Measurements from ENCODE around the gene STARD9.
"Not testable (repeated sequence)": the region's sequence is repeated elsewhere in the genome, so short reads cannot be mapped to it uniquely, and the experiment has no call there.

Gene STARD9

DNA sequence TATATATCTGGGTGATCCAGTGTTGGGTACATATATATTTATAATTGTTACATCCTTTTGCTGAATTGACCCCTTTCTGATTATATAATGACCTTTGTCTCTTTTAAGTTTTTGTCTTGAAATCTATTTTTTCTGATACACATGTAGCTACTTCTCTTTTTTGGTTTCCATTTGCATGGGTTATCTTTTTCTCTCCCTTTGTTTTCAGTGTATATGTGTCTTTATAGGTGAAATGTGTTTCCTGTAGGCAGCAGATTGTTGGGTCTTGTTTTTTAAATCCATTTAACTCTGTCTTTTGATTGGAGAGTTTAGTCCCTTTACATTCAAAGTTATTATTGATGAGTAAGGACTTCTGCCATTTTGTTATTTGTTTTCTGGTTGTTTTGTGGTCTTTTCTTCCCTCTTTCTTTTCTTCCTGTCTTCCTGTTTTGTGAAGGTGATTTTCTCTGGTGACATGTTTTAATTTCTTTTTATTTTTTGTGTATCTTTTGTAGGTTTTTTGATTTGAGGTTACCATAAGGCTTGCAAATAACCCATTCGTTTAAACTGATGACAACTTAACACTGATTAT is 56.8 kb downstream of the STARD9 start:
- DNase-seq = no peak

GRCh38 chr15:42640109-42640508 is 64.7 kb downstream of the STARD9 start:
- DNase-seq = no peak

DNA sequence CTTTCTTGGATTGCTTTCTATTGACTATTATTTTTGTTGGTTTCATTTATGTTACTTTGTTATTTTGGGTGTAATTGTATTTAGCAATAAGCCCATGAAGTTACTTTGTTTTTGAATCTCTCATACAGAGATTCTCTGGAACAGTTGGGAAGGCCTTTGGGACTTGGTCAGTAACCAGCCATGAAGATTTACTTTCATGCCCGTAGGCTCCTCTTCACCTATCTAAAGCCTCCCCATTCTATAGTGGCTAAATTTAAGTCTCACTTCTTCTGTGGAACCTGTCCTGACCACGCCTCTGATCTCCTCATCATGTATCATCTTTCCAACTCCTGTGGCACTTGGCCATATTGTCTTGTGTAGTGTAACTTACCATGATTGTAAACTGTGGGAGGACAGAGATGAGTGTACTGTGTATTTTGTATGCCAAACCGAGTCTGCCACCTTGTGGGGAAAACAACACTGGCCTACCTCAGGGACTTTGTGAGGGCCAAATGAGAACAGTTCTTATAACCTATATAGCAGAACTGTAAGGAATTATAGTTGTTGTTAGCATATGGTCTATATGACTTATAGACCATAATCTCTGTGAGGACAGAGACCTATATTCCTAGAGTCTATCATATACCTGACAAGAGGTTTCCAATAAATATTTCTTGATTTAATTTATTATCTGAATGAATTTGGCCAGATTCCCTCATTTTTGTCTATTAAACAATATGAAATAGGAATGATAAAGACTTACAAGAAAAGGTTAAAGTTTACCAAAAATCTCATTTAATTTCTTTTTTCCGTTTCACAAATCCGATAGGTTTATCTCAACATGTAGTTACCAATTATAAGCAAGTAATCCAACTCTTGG is 75.0 kb downstream of the STARD9 start:
- peak; percentile 28 for DNase-seq

GRCh38 chr15:42665827-42666226 is 90.4 kb downstream of the STARD9 start:
- DNase-seq = no peak

- DNase-seq = no peak
These were observed 92.4 kb downstream of the STARD9 start for GRCh38 chr15:42667855-42668254.

- DNase-seq = no peak
These were observed 95.0 kb downstream of the STARD9 start for GRCh38 chr15:42670451-42670850.

GRCh38 chr15:42672444-42672843 is 97.0 kb downstream of the STARD9 start:
- DNase-seq = no peak

GRCh38 chr15:42674472-42674871 is 99.1 kb downstream of the STARD9 start:
- DNase-seq = no peak

DNA sequence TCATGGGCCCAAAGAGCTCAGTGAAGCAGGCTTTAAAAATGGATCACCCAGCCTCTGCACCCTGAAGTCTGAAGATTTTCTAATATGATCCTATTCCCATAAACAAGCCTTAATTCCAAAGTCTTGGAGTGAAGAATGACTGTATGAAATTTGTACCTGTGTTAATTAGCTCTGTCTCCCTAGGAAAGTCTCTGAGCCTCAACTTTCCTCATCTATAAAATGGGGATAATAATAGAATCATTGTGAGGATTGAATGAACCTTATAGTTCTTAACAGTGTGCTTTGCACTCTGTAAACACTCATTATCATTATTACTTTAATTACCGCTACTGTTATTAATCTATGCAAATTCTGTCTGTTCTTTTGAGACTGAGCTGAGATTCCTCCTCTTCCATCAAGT is 99.6 kb downstream of the STARD9 start:
- DNase-seq = no peak

- DNase-seq = no peak
These were observed 104.1 kb downstream of the STARD9 start for GRCh38 chr15:42679285-42680141.

DNA sequence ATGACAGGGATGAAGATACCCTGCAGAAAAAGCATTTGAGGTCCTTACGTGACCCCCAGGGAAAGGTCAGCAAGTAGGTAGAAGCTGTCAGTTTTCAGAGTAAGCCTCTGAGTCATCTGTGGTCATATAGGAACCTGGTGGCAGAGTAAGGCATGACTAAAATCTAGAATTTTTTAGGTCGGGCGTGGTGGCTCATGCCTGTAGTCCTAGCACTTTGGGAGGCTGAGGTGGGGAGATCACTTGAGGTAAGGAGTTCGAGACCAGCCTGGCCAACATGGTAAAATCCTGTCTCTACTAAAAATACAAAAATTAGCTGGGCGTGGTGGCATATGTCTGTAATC is 104.7 kb downstream of the STARD9 start:
- not testable (repeated sequence) for DNase-seq

DNA sequence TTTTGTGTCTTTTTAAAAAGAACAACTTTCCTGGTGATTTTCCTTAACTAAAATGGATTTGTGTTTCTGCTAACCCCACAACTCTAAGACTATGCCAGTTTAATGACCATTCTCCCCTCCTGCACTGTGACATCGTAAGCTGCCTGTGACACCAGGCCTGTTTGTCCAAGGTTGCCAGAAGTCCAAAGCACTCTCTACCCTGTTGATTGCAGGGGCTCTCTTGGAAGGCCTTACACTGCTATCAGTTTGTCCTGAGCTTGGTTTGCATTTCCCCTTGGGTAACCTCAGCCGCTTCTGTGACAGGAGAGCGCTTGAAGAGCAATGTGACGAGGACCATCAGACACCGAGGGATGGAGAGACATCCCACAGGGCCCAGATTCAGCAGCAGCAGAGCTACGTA is 105.7 kb downstream of the STARD9 start:
- no peak for DNase-seq

DNA sequence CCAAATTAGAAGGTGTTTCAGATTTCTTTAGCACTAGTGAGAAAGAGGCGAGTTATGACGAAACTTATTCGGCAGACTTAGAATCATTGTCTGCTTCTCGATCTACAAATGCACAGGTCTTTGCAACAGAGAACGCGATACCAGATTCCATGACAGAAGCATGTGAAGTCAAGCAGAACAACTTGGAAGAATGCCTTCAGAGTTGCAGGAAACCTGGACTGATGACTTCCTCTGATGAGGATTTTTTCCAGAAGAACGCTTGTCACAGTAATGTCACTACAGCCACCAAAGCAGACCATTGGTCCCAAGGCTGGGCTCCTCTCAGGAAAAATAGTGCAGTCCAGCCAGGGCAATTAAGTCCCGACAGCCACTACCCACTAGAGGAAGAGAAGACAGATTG is 110.9 kb downstream of the STARD9 start:
- no peak for DNase-seq

- DNase-seq = no peak
These were observed 112.3 kb downstream of the STARD9 start for GRCh38 chr15:42687740-42688139.

- no peak for DNase-seq
These were observed 112.9 kb downstream of the STARD9 start for GRCh38 chr15:42688301-42688700.

GRCh38 chr15:42691308-42691707 is 115.9 kb downstream of the STARD9 start:
- no peak for DNase-seq

DNA sequence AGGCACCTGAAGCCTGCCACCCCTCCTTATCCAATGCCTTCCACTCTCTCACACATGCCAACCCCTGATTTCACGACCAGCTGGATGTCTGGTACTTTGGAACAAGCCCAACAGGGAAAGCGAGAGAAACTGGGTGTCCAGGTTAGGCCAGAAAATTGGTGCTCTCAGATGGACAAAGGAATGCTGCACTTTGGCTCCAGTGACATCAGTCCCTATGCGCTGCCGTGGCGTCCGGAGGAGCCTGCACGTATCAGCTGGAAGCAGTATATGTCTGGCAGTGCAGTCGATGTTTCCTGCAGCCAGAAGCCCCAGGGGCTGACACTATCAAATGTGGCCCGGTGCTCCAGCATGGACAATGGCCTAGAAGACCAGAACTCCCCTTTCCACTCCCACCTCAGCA is 116.4 kb downstream of the STARD9 start:
- DNase-seq = no peak

DNA sequence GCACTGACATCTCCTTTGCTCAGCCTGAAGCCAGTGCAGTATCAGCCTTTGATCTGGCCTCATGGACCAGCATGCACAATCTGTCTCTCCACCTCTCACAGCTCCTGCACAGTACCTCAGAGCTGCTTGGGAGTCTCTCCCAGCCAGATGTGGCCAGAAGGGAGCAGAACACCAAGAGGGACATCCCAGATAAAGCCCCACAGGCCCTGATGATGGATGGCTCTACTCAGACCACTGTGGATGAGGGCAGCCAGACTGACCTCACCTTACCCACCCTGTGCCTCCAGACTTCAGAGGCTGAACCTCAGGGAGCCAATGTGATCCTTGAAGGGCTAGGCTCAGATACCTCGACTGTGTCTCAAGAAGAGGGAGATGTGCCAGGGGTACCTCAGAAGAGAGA is 117.1 kb downstream of the STARD9 start:
- no peak for DNase-seq

DNA sequence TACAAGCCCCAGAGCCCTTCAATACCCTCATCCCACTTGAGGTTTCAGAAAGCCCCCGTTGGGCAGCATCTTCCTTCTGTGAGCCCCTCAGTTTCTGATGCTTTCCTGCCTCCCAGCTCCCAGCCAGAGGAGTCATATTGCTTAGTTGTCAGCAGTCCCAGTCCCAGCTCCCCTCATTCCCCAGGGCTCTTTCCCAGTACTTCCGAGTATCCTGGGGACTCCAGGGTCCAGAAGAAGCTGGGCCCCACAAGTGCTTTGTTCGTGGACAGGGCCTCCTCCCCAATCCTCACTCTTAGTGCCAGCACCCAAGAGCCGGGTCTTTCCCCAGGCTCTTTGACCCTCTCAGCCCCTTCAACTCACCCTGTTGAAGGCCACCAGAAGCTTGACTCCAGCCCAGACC is 117.6 kb downstream of the STARD9 start:
- DNase-seq = no peak

DNA sequence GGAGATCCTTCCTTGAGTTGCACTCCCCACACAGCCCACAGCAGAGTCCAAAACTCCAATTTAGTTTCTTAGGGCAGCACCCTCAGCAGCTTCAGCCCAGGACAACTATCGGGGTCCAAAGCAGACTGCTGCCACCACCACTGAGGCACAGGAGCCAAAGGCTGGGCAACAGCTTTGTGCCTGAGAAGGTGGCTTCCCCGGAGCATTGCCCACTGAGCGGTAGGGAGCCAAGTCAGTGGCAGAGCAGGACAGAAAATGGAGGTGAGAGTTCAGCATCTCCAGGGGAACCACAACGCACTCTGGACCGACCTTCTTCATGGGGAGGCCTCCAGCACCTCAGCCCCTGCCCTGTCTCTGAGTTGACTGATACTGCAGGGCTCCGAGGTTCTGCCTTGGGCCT is 118.1 kb downstream of the STARD9 start:
- DNase-seq = no peak

- no peak for DNase-seq
These were observed 118.5 kb downstream of the STARD9 start for GRCh38 chr15:42693942-42694341.

DNA sequence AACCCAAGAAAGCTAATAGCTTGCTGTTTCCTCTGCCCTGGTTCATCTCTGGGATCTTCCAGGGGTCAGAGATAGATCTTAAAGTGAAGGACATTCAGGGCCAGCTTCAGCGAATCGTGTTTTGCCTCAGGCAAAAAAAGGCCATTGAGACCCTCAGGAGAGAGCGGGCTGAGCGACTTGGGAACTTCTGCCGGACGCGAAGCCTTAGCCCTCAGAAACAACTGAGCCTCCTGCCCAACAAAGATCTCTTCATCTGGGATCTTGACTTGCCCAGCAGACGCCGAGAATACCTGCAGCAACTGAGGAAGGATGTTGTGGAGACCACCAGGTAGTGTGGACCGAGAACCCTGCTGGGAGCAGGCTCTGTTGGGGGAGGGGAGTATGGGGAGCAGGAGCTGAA is 119.0 kb downstream of the STARD9 start:
- DNase-seq = no peak

- DNase-seq = no peak
These were observed 120.2 kb downstream of the STARD9 start for GRCh38 chr15:42695527-42696071.

DNA sequence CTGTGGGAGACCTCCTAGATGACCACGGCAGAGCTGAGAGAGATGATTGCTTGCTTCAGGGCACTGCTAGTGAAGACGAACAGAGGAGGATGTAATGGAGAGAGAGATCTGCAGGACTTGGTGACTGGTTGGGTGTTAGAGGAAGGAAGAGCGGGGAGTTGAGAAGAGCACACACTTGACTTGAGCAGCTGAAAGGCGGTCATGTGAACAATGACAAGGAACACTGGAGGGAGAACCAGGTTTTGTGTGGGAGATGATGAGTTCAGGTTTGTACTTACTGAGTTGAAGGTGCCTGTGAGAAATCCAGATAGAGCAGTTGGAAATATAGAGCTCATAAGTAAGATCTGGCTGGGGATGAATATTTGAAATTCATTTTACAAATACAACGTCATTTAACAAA is 121.2 kb downstream of the STARD9 start:
- no peak for DNase-seq
